Heart left ventricle (tissue), 16 donors: ENCODE results near the gene CACNB4. TPM values are rescaled to one million over a fixed set of nuclear protein-coding genes. Genes with fewer than 3 reads are reported as not detected.

Source experiments
- ATAC-seq, 4 donors: fragments of 200-7000 bp; cut with Tn5 transposase; one replicate each; pipeline ENCODE4 v1.9.1; 2020 to 2022; ENCODE audit warnings: moderate library complexity in 4 of 4, mild to moderate bottlenecking in 3 of 4, moderate number of reproducible peaks in 1 of 4
- DNase-seq, 5 donors: peaks; one replicate each; pipeline ENCODE4 v3.0.0-alpha.2; 2020
- H3K27ac ChIP-seq, 12 donors: fragments of 200-600 bp; sonication (generic) in 4 of 12; one replicate each; pipeline versions ENCODE4 v1.5.0 to v1.8.0; 2016 to 2022; ENCODE audit warnings: mild to moderate bottlenecking in 2 of 12
- H3K27me3 ChIP-seq, 9 donors: fragments of 200-600 bp; sonication (generic) in 2 of 9; one replicate each; pipeline versions ENCODE4 v1.5.1 to v1.8.0; 2016 to 2022; ENCODE audit warnings: mild to moderate bottlenecking in 3 of 9
- H3K36me3 ChIP-seq, 9 donors: fragments of 200-600 bp; sonication (generic) in 2 of 9; one replicate each; pipeline versions ENCODE4 v1.5.0 to v1.8.0; 2018 to 2022; ENCODE audit warnings: mild to moderate bottlenecking in 2 of 9
- H3K4me1 ChIP-seq, 12 donors: fragments of 200-600 bp; sonication (generic) in 4 of 12; one replicate each; pipeline versions ENCODE4 v1.5.0 to v1.8.0; 2016 to 2022; ENCODE audit warnings: mild to moderate bottlenecking in 3 of 12
- H3K4me3 ChIP-seq, 12 donors: fragments of 200-600 bp; sonication (generic) in 4 of 12; one replicate each; pipeline versions ENCODE4 v1.5.0 to v1.8.0; 2017 to 2022; ENCODE audit warnings: mild to moderate bottlenecking in 9 of 12, moderate library complexity in 4 of 12
- H3K9me3 ChIP-seq, 12 donors: fragments of 200-600 bp; sonication (generic) in 4 of 12; one replicate each; pipeline versions ENCODE4 v1.5.0 to v1.8.0; 2016 to 2022; ENCODE audit warnings: mild to moderate bottlenecking in 1 of 12
- CTCF ChIP-seq, 12 donors: fragments of 200-600 bp; sonication (generic) in 4 of 12; IDR thresholded peaks; one replicate each; pipeline versions ENCODE4 v1.5.0 to v1.8.0; 2018 to 2022; ENCODE audit warnings: antibody characterized with exemption in 12 of 12, mild to moderate bottlenecking in 5 of 12
- POLR2A ChIP-seq, 2 donors: fragments of 450-650 bp; IDR thresholded peaks; one replicate each; pipeline ENCODE4 v1.6.1; 2017; ENCODE audit warnings: antibody characterized with exemption in 2 of 2, mild to moderate bottlenecking in 2 of 2, moderate library complexity in 2 of 2
- WGBS, 4 donors: extraction: QIAGEN DNeasy Blood & Tissue Kit in 2 of 4; methylation state at CpG; one replicate each; pipeline versions ENCODE4 v1.1.5 to v1.1.7; 2013 to 2018; 5-methylcytosine and 5-hydroxymethylcytosine counted together
- intact Hi-C, 10 donors: fragments of 100-400 bp; cut with DNase I; formaldehyde crosslinking; loops; one replicate each; pipeline versions ENCODE4 v1.11.1 to v1.14.2; 2022
- polyA plus RNA-seq, 2 donors: library from polyadenylated mRNA; stranded (reverse); fragments of 200-250 nt; gene quantifications; one replicate each; pipeline ENCODE4 v1.2.3, GENCODE V29; 2013
- total RNA-seq, 9 donors: library from RNA; depleted of rRNA in 2 of 9; stranded (reverse); fragments of >200 nt in 2 of 9; fragmentation: NEBNext Ultra II Directional in 3 of 9; extraction: Animal tissue kit (Norgen Biotek cat#: 25700) in 3 of 9; gene quantifications; one replicate each; pipeline versions ENCODE4 v1.1.0 to v1.2.4, GENCODE V29; 2016 to 2023
- donor health status: ischemic (EF 13 %, LVEDD 7.1; RV severe dilation, severe dysfunction).
- donor health status: healthy with polysubstance abuse.
- donor health status: DM: no; HTN: yes; CAD: no.
- donor health status: DM: no; HTN: no; CAD: no.
- donor health status: ischemic (EF 25% LVEDD 6.9; RV normal size, moderate dysfunction).
- donor health status: ischemic (EF 25% LVEDD 5.7; RV mildly dilated, moderate dysfunction).
- donor health status: healthy.
- donor health status: DM: yes; HTN: yes; CAD: no.
- donor health status: ischemic (EF 35%, LVEDD 5.7; RV mildly dilated, moderate dysfunction).
- donor health status: nonischemic (EF 11% LVEDD 7.7; RV severe dilation, severe dysfunction).
- donor health status: DM: yes; HTN: yes; CAD: no.
- donor health status: PGD.
- donor health status: ischemic (EF 29% LVEDD 5.4; RV normal size, mild dysfunction).
- donor health status: nonischemic (EF 23%, LVEDD 6.1; RV moderate dilation, normal function).

The CACNB4 gene
- total and polyA plus RNA-seq, 11 donors: 0.03 to 1.5 (median 0.39) TPM

GRCh38 chr2:151842830-151843690 is 255.8 kb downstream of the CACNB4 start:
- Histone ChIP-seq H3K36me3 (no peaks in the 10 kb centered on the region), H3K9me3 (no peaks in the 10 kb centered on the region), H3K4me3 (no peak overlapping the region), H3K4me1 (peaks cover 0 to 35% (median 27%) of the 10 kb centered on the region in 12 donors), H3K27me3 (no peaks in the 10 kb centered on the region), H3K27ac (peak overlapping the region in 5 of 12 donors; percentile 12 to 73 (median 36))
- peak in 2 of 4 donors; percentile 50 to 52 for ATAC-seq
- WGBS, 4 donors: 62 to 67% (median 63%) methylated on average over 8 of the region's 8 CpGs
- DNase-seq: no peak
- intact Hi-C loops: loop anchor here in 1 of 10 donors (5.0 kb wide), 1 partner anchor 34 kb away; no protein-coding TSS in a partner anchor
- TF ChIP-seq CTCF (IDR thresholded peaks at IDR 0.05) (no peak), POLR2A (IDR thresholded peaks at IDR 0.05) (no peak)

GRCh38 chr2:151841047-151841424 is 257.8 kb downstream of the CACNB4 start:
- no peaks in the 10 kb centered on the region for H3K27me3 ChIP-seq
- peaks cover 0 to 35% (median 27%) of the 10 kb centered on the region in 12 donors for H3K4me1 ChIP-seq
- no peaks in the 10 kb centered on the region for H3K9me3 ChIP-seq
- H3K27ac ChIP-seq: no peak overlapping the region
- intact Hi-C loops: loop anchor here in 1 of 10 donors (5.0 kb wide), 1 partner anchor 36 kb away; no protein-coding TSS in a partner anchor
- TF ChIP-seq CTCF (IDR thresholded peaks at IDR 0.05) (no peak), POLR2A (IDR thresholded peaks at IDR 0.05) (no peak)
- ATAC-seq (no peak), DNase-seq (no peak)
- no peak overlapping the region for H3K4me3 ChIP-seq
- 89 to 100% (median 92%) methylated on average over 2 of the region's 2 CpGs for WGBS, 4 donors
- no peaks in the 10 kb centered on the region for H3K36me3 ChIP-seq

- no peaks in the 10 kb centered on the region for H3K9me3 ChIP-seq
- DNase-seq (no peak), ATAC-seq (peak in 1 of 4 donors; percentile 24)
- H3K27me3 ChIP-seq: no peaks in the 10 kb centered on the region
- no peak overlapping the region for H3K4me3 ChIP-seq
- H3K4me1 ChIP-seq: peaks cover 0 to 29% (median 24%) of the 10 kb centered on the region in 12 donors
- no peak overlapping the region for H3K27ac ChIP-seq
- H3K36me3 ChIP-seq: no peaks in the 10 kb centered on the region
- TF ChIP-seq POLR2A (IDR thresholded peaks at IDR 0.05) (no peak), CTCF (IDR thresholded peaks at IDR 0.05) (no peak)
- intact Hi-C loops: loop anchor here in 1 of 10 donors (5.0 kb wide), 1 partner anchor 37 kb away; no protein-coding TSS in a partner anchor
- WGBS, 4 donors: 81 to 85% (median 83%) methylated on average over 5 of the region's 5 CpGs
Observed at GRCh38 chr2:151840216-151841046, 258.4 kb downstream of the CACNB4 start.

- no peaks in the 10 kb centered on the region for H3K36me3 ChIP-seq
- no peak for DNase-seq
- no peak for ATAC-seq
- no peak overlapping the region for H3K4me3 ChIP-seq
- intact Hi-C loops: no loop called here
- WGBS, 4 donors: 74 to 87% (median 80%) methylated on average over 3 of the region's 3 CpGs
- H3K27me3 ChIP-seq: no peaks in the 10 kb centered on the region
- H3K4me1 ChIP-seq: peaks cover 0 to 6% (median 1%) of the 10 kb centered on the region in 12 donors
- H3K27ac ChIP-seq: no peak overlapping the region
- TF ChIP-seq POLR2A (IDR thresholded peaks at IDR 0.05) (no peak), CTCF (IDR thresholded peaks at IDR 0.05) (no peak)
- no peaks in the 10 kb centered on the region for H3K9me3 ChIP-seq
Observed at GRCh38 chr2:151837926-151838325, 260.9 kb downstream of the CACNB4 start.
